GM12878 (cell line): ENCODE measurements around the gene FALEC. TPM values are rescaled to one million over a fixed set of nuclear protein-coding genes. Genes with fewer than 3 reads are reported as not detected.

Source experiments
- ATAC-seq: fragments of 200-7000 bp; cut with Tn5 transposase; 3 replicates; pipeline ENCODE4 v1.9.1; 2020; ENCODE audit warnings: mild to moderate bottlenecking, moderate library complexity
- BruUV-seq: library from RNA; stranded (reverse); fragments of 400-500 nt; replicated peaks from 2 replicates; lab custom pipeline; 2021; lab: Mats Ljungman, UMichigan
- CTCF ChIA-PET: fragments of 300-600 bp; sonication (Branson Sonifier 250); formaldehyde crosslinking; extraction: SDS; loops from one replicate; lab custom pipeline; 2021; ENCODE audit warnings: inconsistent platforms; lab: Yijun Ruan, JAX
- POLR2A ChIA-PET: fragments of 350-600 bp; formaldehyde crosslinking; extraction: SDS; loops from one replicate; lab custom pipeline; 2021; ENCODE audit warnings: inconsistent platforms; lab: Charles Lee
- RAD21 ChIA-PET: fragments of 300-600 bp; sonication (Branson Sonifier 250); formaldehyde crosslinking; loops from one replicate; lab custom pipeline; 2023; ENCODE audit warnings: antibody characterized with exemption; ENCODE audit not compliant: unreplicated experiment; lab: Charles Lee
- SMC1A ChIA-PET: fragments of 300-600 bp; sonication (Branson Sonifier 250); formaldehyde crosslinking; loops from one replicate; lab custom pipeline; 2023; ENCODE audit not compliant: unreplicated experiment, uncharacterized antibody; lab: Charles Lee
- DNase-seq: peaks from one replicate; pipeline ENCODE4 v3.0.0-alpha.2; 2011; ENCODE audit warnings: low read depth, low spot score
- FAIRE-seq: peaks from 3 replicates; lab custom pipeline; 2011; peaks lifted over from hg19 to GRCh38; lab: Jason Lieb, UNC
- H2AFZ ChIP-seq: 2 replicates; pipeline ENCODE4 v1.6.0; 2011; ENCODE audit warnings: low read depth, low read length, control low read depth; ENCODE audit not compliant: control insufficient read depth
- H3K27ac ChIP-seq: 2 replicates; pipeline ENCODE4 v1.5.1; 2011; ENCODE audit warnings: control low read depth; ENCODE audit not compliant: control insufficient read depth, insufficient read depth
- H3K27me3 ChIP-seq, 2 experiments: replicated peaks in 1 of 2; 2 replicates each; pipeline versions ENCODE4 v1.6.0 to v1.6.1; 2011; ENCODE audit warnings: low read length in 1 of 2; ENCODE audit not compliant: control insufficient read depth in 2 of 2, insufficient read depth in 2 of 2
- H3K36me3 ChIP-seq, 2 experiments: 2 replicates each; pipeline ENCODE4 v1.5.1; 2011; ENCODE audit warnings: low read length in 1 of 2; ENCODE audit not compliant: control insufficient read depth in 2 of 2, insufficient read depth in 2 of 2
- H3K4me1 ChIP-seq: 2 replicates; pipeline ENCODE4 v1.6.1; 2011; ENCODE audit warnings: mild to moderate bottlenecking, low read length, moderate library complexity, mixed read lengths; ENCODE audit not compliant: control insufficient read depth, insufficient read depth
- H3K4me2 ChIP-seq: 2 replicates; pipeline ENCODE4 v1.6.0; 2011; ENCODE audit warnings: control low read depth; ENCODE audit not compliant: control insufficient read depth, insufficient read depth
- H3K4me3 ChIP-seq: fragments of 200-600 bp; sonication (generic); 2 replicates; pipeline ENCODE4 v1.5.1; 2016
- H3K79me2 ChIP-seq: 2 replicates; pipeline ENCODE4 v1.6.0; 2011; ENCODE audit warnings: low read length; ENCODE audit not compliant: control insufficient read depth, insufficient read depth
- H3K9ac ChIP-seq: 2 replicates; pipeline ENCODE4 v1.8.0; 2011; ENCODE audit warnings: low read length, control low read depth, mixed read lengths; ENCODE audit not compliant: control insufficient read depth, insufficient read depth
- H3K9me3 ChIP-seq: replicated peaks from 3 replicates; pipeline ENCODE4 v1.5.1; 2011; ENCODE audit warnings: mild to moderate bottlenecking, low read length; ENCODE audit not compliant: control insufficient read depth, insufficient read depth
- H4K20me1 ChIP-seq: 2 replicates; pipeline ENCODE4 v1.6.0; 2011; ENCODE audit not compliant: control insufficient read depth, insufficient read depth
- CTCF ChIP-seq, 3 experiments: IDR thresholded peaks in 2 of 3; conservative IDR thresholded peaks in 1 of 3; 2 replicates each; pipeline ENCODE4 v1.5.1; 2011; ENCODE audit warnings: low read depth in 3 of 3, low read length in 3 of 3, mild to moderate bottlenecking in 3 of 3, control low read depth in 2 of 3, moderate library complexity in 2 of 3, inconsistent platforms in 1 of 3, mixed read lengths in 1 of 3; ENCODE audit not compliant: control insufficient read depth in 2 of 3, insufficient read depth in 1 of 3; ENCODE audit errors: extremely low read depth in 1 of 3
- ESRRA ChIP-seq: IDR thresholded peaks from 2 replicates; pipeline ENCODE4 v1.6.1; 2012; ENCODE audit warnings: mild to moderate bottlenecking, low read length, improper control_type of control experiment
- KLF5 ChIP-seq: fragments of 450-650 bp; IDR thresholded peaks from 2 replicates; pipeline ENCODE4 v1.6.1; 2014; ENCODE audit warnings: mild to moderate bottlenecking; ENCODE audit not compliant: partially characterized antibody
- NR2C1 ChIP-seq: fragments of 450-650 bp; IDR thresholded peaks from 2 replicates; pipeline ENCODE4 v1.6.1; 2017; ENCODE audit warnings: antibody characterized with exemption, mild to moderate bottlenecking, moderate library complexity
- RAD21 ChIP-seq: IDR thresholded peaks from 2 replicates; pipeline ENCODE4 v1.6.1; 2011; ENCODE audit warnings: mild to moderate bottlenecking, low read depth, low read length, moderate library complexity; ENCODE audit not compliant: insufficient read depth
- SMC3 ChIP-seq: IDR thresholded peaks from 2 replicates; pipeline ENCODE4 v1.6.1; 2011; ENCODE audit warnings: low read length, improper control_type of control experiment, borderline replicate concordance
- WGBS: methylation state at CpG from one replicate; pipeline ENCODE4 v1.1.6; 2016; ENCODE audit warnings: low lambda C conversion rate; ENCODE audit not compliant: insufficient replicate concordance, insufficient coverage; ENCODE audit errors: missing lambda C conversion rate; 5-methylcytosine and 5-hydroxymethylcytosine counted together
- in situ Hi-C: fragments of 300-500 bp; cut with MboI; formaldehyde crosslinking; loops from 9 replicates; pipeline ENCODE4 v1.14.3; 2018; ENCODE audit warnings: mixed read lengths
- intact Hi-C: fragments of 100-400 bp; cut with micrococcal nuclease; formaldehyde crosslinking; loops from one replicate; pipeline ENCODE4 v1.14.2; 2022; ENCODE audit not compliant: unreplicated experiment
- polyA plus RNA-seq, 11 experiments: library from polyadenylated mRNA; depleted of rRNA in 4 of 11; unstranded in 6 of 11; stranded (reverse) in 5 of 11; fragments of >200 nt; fragmentation: Nextera tagmentation in 4 of 11; fragmentation: Illumina TruSeq in 1 of 11; extraction: Ambion mirVana in 4 of 11; extraction: Trizol in 1 of 11; gene quantifications; 1 replicate in 1 of 11; 2 replicates in 10 of 11; pipeline versions ENCODE4 v1.2.1 to v1.2.3, GENCODE V29; 2011 to 2016; ENCODE audit warnings: inconsistent platforms in 2 of 11, missing spikeins in 2 of 11, low read depth in 1 of 11
- total RNA-seq, 4 experiments: library from RNA; depleted of rRNA in 3 of 4; stranded (reverse); fragments of >200 nt in 3 of 4; fragmentation: Illumina TruSeq in 1 of 4; extraction: Trizol in 1 of 4; gene quantifications; 2 replicates each; pipeline versions ENCODE4 v1.2.1 to v1.2.3, GENCODE V29; 2013 to 2021
- TF ChIP-seq, protein P1 (sequence below): IDR thresholded peaks from 2 replicates; pipeline ENCODE4 v1.6.1; 2012; ENCODE audit warnings: low read depth, low read length, improper control_type of control experiment

FALEC gene
- total and polyA plus RNA-seq, 10 of the 15 experiments (the other 5 are each of a cell fraction or from before 2014, with no cell fraction given): 0.21 to 0.71 (median 0.32) TPM; not detected in 3

- Histone ChIP-seq H3K27me3 (no peaks in the 10 kb centered on the region), H3K9ac (no peak overlapping the region), H3K4me2 (no peak overlapping the region), H3K4me1 (no peaks in the 10 kb centered on the region), H3K36me3 (peaks cover 0 to 5% of the 10 kb centered on the region in 2 experiments; a peak in 1 of 4 replicates), H3K9me3 (no peaks in the 10 kb centered on the region), H4K20me1 (no peaks in the 10 kb centered on the region), H3K4me3 (no peak overlapping the region), H3K79me2 (peaks cover 14% of the 10 kb centered on the region), H2AFZ (no peak overlapping the region), H3K27ac (no peak overlapping the region)
- ChIA-PET POLR2A (interaction anchor here (0.7 kb wide), 1 partner anchor 19 kb away, joined by 6 read pairs; no protein-coding TSS in a partner anchor), SMC1A (no interaction called here), CTCF (no interaction called here), RAD21 (interaction anchor here (0.7 kb wide), 1 partner anchor 92 kb away, joined by 3 read pairs; no protein-coding TSS in a partner anchor)
- in situ Hi-C loops: no loop called here
- 84% methylated on average over 5 of the region's 5 CpGs for WGBS
- DNase-seq (no peak), ATAC-seq (no peak), FAIRE-seq (no peak)
- intact Hi-C loops: loop anchor here (10.0 kb wide), 1 partner anchor 140 kb away; the partner anchor contains the start of gene ENSA
- TF ChIP-seq, protein P1, sequence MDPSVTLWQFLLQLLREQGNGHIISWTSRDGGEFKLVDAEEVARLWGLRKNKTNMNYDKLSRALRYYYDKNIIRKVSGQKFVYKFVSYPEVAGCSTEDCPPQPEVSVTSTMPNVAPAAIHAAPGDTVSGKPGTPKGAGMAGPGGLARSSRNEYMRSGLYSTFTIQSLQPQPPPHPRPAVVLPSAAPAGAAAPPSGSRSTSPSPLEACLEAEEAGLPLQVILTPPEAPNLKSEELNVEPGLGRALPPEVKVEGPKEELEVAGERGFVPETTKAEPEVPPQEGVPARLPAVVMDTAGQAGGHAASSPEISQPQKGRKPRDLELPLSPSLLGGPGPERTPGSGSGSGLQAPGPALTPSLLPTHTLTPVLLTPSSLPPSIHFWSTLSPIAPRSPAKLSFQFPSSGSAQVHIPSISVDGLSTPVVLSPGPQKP: no peak
- TF ChIP-seq SMC3 (no peak), NR2C1 (no peak), ESRRA (no peak)
- no TSS peak for BruUV-seq
These were observed 31.1 kb upstream of the FALEC start for GRCh38 chr1:150484431-150484830.

DNA sequence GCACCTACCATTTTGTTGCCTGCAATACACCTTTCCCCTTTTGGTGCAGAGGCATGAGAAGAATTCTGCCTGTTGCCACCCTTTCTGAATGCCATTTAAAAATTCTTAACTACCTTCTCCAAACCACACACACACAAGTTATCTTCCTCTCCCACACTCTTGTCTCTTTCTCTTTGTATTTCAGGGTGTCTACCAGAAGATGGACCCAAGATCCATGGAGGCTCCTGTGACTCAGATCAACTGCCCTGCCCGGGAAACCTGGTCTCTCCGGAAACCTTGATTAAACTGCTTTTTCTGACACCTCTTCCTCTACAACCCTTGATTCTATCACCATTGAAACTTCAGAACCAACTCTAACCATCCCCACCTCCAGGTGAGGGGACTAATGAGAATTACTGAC lies 30.7 kb upstream of the FALEC start:
- TF ChIP-seq RAD21 (peak; percentile 37), KLF5 (no peak), CTCF (IDR thresholded peaks at IDR 0.05 in 2 of 3, conservative IDR thresholded peaks at IDR 0.05 in 1 of 3; ENCODE audit: control insufficient read depth in 2 of 3, extremely low read depth in 1 of 3, insufficient read depth in 1 of 3, low read depth in 3 of 3, low read length in 3 of 3) (peak in 2 of 3 experiments; percentile 9 to 10; a peak in 1 of 6 replicates)
- SMC1A ChIA-PET: interaction anchor here (1.2 kb wide), 1 partner anchor 48 kb away, joined by 4 read pairs; no protein-coding TSS in a partner anchor
- WGBS: 13% methylated on average over 2 of the region's 2 CpGs
- Histone ChIP-seq H3K27me3 (no peaks in the 10 kb centered on the region), H3K9ac (no peak overlapping the region), H3K4me3 (no peak overlapping the region), H3K4me1 (no peaks in the 10 kb centered on the region), H3K36me3 (peaks cover 0 to 5% of the 10 kb centered on the region in 2 experiments; a peak in 1 of 4 replicates), H2AFZ (no peak overlapping the region; the same call in 1 of the 2 replicates), H4K20me1 (no peaks in the 10 kb centered on the region), H3K9me3 (no peaks in the 10 kb centered on the region), H3K4me2 (no peak overlapping the region), H3K27ac (no peak overlapping the region), H3K79me2 (peaks cover 14% of the 10 kb centered on the region)
- CTCF ChIA-PET: no interaction called here
- RAD21 ChIA-PET: interaction anchor here (0.7 kb wide), 1 partner anchor 91 kb away, joined by 3 read pairs; no protein-coding TSS in a partner anchor
- intact Hi-C loops: loop anchor here (10.0 kb wide), 1 partner anchor 140 kb away; the partner anchor contains the start of gene ENSA
- ATAC-seq: no peak
- in situ Hi-C loops: no loop called here
- BruUV-seq: no TSS peak
- POLR2A ChIA-PET: interaction anchor here (1.5 kb wide), 1 partner anchor 25 kb away, joined by 5 read pairs; no protein-coding TSS in a partner anchor
- no peak for DNase-seq
- FAIRE-seq: no peak
